ENCODE results near the gene RNF17.

Gene RNF17

GRCh38 chr13:24854311-24854710 is 90.3 kb downstream of the RNF17 start:
- no peak for DNase-seq

- DNase-seq, result no peak
Measured at GRCh38 chr13:24858953-24859352, 95.0 kb downstream of the RNF17 start.

GRCh38 chr13:24860770-24861169 is 96.8 kb downstream of the RNF17 start:
- no peak for DNase-seq

GRCh38 chr13:24861617-24862362 is 97.8 kb downstream of the RNF17 start:
- no peak for DNase-seq

GRCh38 chr13:24863748-24864540 is 100.0 kb downstream of the RNF17 start:
- DNase-seq, result no peak

GRCh38 chr13:24864579-24864978 is 100.6 kb downstream of the RNF17 start:
- DNase-seq, result no peak

- DNase-seq, result no peak
Measured at GRCh38 chr13:24865163-24865953, 101.4 kb downstream of the RNF17 start.

- no peak for DNase-seq
Measured at GRCh38 chr13:24866488-24866887, 102.5 kb downstream of the RNF17 start.

GRCh38 chr13:24868874-24869273 is 104.9 kb downstream of the RNF17 start:
- no peak for DNase-seq

- no peak for DNase-seq
Measured at GRCh38 chr13:24870380-24870760, 106.4 kb downstream of the RNF17 start.

- DNase-seq, result no peak
Measured at GRCh38 chr13:24875566-24875965, 111.6 kb downstream of the RNF17 start.

- no peak for DNase-seq
Measured at GRCh38 chr13:24877531-24877930, 113.6 kb downstream of the RNF17 start.

GRCh38 chr13:24878340-24878739 is 114.4 kb downstream of the RNF17 start:
- no peak for DNase-seq

- DNase-seq, result no peak
Measured at GRCh38 chr13:24882665-24883064, 118.7 kb downstream of the RNF17 start.

- no peak for DNase-seq
Measured at GRCh38 chr13:24887759-24888158, 123.8 kb downstream of the RNF17 start.

GRCh38 chr13:24888291-24888931 is 124.4 kb downstream of the RNF17 start:
- no peak for DNase-seq

- no peak for DNase-seq
Measured at GRCh38 chr13:24890256-24890655, 126.3 kb downstream of the RNF17 start.

GRCh38 chr13:24891476-24892108 is 127.6 kb downstream of the RNF17 start:
- no peak for DNase-seq

GRCh38 chr13:24892829-24893228 is 128.9 kb downstream of the RNF17 start:
- no peak for DNase-seq

GRCh38 chr13:24893863-24894262 is 129.9 kb downstream of the RNF17 start:
- DNase-seq, result no peak

GRCh38 chr13:24894277-24894971 is 130.5 kb downstream of the RNF17 start:
- no peak for DNase-seq

GRCh38 chr13:24894972-24895300 is 131.0 kb downstream of the RNF17 start:
- no peak for DNase-seq
